GM20431 (cell line): ENCODE measurements around the gene CMIP.

Experiments used
- in situ Hi-C: fragments of 300-500 bp; cut with MseI, MboI; formaldehyde crosslinking; loops from one replicate; pipeline ENCODE4 v1.15.0; 2020; ENCODE audit warnings: low sequenced_read_pairs; ENCODE audit not compliant: unreplicated experiment

CMIP gene

GRCh38 chr16:81472391-81472790, 27.8 kb downstream of the CMIP start:
- in situ Hi-C loops, result no loop called here

GRCh38 chr16:81473066-81473488, 28.5 kb downstream of the CMIP start:
- in situ Hi-C loops, result no loop called here

- in situ Hi-C loops, result no loop called here
Measured at GRCh38 chr16:81473558-81473957, 28.9 kb downstream of the CMIP start.

- in situ Hi-C loops, result no loop called here
Measured at GRCh38 chr16:81473969-81474959, 29.7 kb downstream of the CMIP start.

GRCh38 chr16:81477697-81478693, 33.4 kb downstream of the CMIP start:
- in situ Hi-C loops, result no loop called here

GRCh38 chr16:81478876-81479511, 34.4 kb downstream of the CMIP start:
- in situ Hi-C loops, result no loop called here

GRCh38 chr16:81480606-81481206, 36.1 kb downstream of the CMIP start:
- in situ Hi-C loops, result no loop called here

- in situ Hi-C loops, result no loop called here
Measured at GRCh38 chr16:81481207-81481821, 36.7 kb downstream of the CMIP start.

GRCh38 chr16:81482329-81483063, 37.9 kb downstream of the CMIP start:
- in situ Hi-C loops, result no loop called here

GRCh38 chr16:81483064-81483969, 38.7 kb downstream of the CMIP start:
- in situ Hi-C loops, result no loop called here

GRCh38 chr16:81483970-81484595, 39.5 kb downstream of the CMIP start:
- in situ Hi-C loops, result no loop called here

GRCh38 chr16:81484908-81485624, 40.5 kb downstream of the CMIP start:
- in situ Hi-C loops, result no loop called here

- in situ Hi-C loops, result no loop called here
Measured at GRCh38 chr16:81485824-81486539, 41.4 kb downstream of the CMIP start.

- in situ Hi-C loops, result no loop called here
Measured at GRCh38 chr16:81486540-81487061, 42.0 kb downstream of the CMIP start.

GRCh38 chr16:81487301-81487720, 42.7 kb downstream of the CMIP start:
- in situ Hi-C loops, result no loop called here
